Brain microvascular endothelial cell (primary cell): Measurements from ENCODE around the gene COQ10B.
"Not testable (repeated sequence)": the region's sequence is repeated elsewhere in the genome, so short reads cannot be mapped to it uniquely, and the experiment has no call there.

Experiments used
- DNase-seq: peaks from one replicate; pipeline ENCODE4 v3.0.0-alpha.2; 2020
- H3K27ac ChIP-seq: fragments of 250-450 bp; sonication (Bioruptor Pico); 2 replicates; pipeline ENCODE4 v1.5.1; 2020; ENCODE audit warnings: mild to moderate bottlenecking, moderate library complexity
- H3K27me3 ChIP-seq: fragments of 250-450 bp; sonication (Bioruptor Pico); replicated peaks from 2 replicates; pipeline ENCODE4 v1.5.1; 2020; ENCODE audit warnings: mild to moderate bottlenecking
- H3K36me3 ChIP-seq: fragments of 250-450 bp; sonication (Bioruptor Pico); replicated peaks from 2 replicates; pipeline ENCODE4 v1.5.1; 2020; ENCODE audit warnings: mild to moderate bottlenecking
- H3K4me3 ChIP-seq: 2 replicates; pipeline ENCODE4 v1.5.1; 2011; ENCODE audit warnings: low read depth, mild to moderate bottlenecking, control low read depth, low read length, moderate library complexity
- in situ Hi-C: cut with HindIII; loops from 2 replicates; pipeline ENCODE4 v1.10.0; 2017; ENCODE audit warnings: low sequenced_read_pairs, low pct_ligation_motif_present
- TF ChIP-seq, protein P1 (sequence below): IDR thresholded peaks from 2 replicates; pipeline ENCODE4 v1.5.1; 2011; ENCODE audit warnings: low read depth, mild to moderate bottlenecking, moderate library complexity, low read length, control low read depth, inconsistent platforms; ENCODE audit errors: missing control alignments

The COQ10B gene

DNA sequence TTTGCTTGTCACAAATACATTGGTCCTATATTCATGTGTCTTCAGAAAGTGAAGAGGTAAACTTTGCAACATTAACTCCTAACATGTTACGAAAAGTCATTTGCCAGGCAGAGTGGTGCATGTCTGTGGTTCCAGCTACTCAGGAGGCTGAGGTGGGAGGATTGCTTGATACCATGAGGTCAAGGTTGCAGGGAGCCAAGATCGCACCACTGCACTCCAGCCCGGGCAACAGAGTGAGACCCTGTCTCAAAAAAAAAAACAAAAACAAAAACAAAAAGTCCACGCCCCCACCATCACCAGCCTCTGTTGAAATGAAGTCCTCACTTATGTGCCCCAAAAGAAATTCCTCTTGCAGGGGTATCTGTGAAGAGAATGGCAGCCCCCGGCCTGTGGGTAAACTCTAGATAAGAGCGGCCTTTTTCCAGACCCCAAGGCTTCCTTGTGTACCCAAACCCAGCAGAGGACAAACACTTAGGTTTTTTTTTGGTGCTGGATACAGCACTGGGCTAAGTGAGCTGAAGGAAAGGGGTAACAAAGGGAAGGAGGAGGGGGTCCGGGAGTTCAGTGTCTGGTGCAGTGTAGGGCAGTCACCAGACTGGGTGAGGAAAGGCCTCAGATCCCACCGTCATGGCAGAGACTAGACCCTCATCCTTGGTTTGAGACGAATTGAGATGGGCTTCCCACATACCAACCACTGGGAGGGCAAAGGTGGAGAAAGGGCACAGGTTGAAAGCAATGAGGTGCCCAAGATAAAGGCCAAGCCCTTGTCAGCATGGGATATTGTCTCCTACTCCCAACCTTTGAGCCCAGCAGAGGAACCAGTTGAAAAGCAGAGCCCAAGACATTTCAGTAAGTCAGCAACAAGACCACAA is 27.0 kb downstream of the COQ10B start:
- TF ChIP-seq, protein P1, sequence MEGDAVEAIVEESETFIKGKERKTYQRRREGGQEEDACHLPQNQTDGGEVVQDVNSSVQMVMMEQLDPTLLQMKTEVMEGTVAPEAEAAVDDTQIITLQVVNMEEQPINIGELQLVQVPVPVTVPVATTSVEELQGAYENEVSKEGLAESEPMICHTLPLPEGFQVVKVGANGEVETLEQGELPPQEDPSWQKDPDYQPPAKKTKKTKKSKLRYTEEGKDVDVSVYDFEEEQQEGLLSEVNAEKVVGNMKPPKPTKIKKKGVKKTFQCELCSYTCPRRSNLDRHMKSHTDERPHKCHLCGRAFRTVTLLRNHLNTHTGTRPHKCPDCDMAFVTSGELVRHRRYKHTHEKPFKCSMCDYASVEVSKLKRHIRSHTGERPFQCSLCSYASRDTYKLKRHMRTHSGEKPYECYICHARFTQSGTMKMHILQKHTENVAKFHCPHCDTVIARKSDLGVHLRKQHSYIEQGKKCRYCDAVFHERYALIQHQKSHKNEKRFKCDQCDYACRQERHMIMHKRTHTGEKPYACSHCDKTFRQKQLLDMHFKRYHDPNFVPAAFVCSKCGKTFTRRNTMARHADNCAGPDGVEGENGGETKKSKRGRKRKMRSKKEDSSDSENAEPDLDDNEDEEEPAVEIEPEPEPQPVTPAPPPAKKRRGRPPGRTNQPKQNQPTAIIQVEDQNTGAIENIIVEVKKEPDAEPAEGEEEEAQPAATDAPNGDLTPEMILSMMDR: no peak
- no peak for DNase-seq
- Histone ChIP-seq H3K36me3 (peaks cover 32% of the 10 kb centered on the region), H3K4me3 (no peak overlapping the region), H3K27me3 (no peaks in the 10 kb centered on the region), H3K27ac (no peak overlapping the region)
- in situ Hi-C loops: no loop called here

DNA sequence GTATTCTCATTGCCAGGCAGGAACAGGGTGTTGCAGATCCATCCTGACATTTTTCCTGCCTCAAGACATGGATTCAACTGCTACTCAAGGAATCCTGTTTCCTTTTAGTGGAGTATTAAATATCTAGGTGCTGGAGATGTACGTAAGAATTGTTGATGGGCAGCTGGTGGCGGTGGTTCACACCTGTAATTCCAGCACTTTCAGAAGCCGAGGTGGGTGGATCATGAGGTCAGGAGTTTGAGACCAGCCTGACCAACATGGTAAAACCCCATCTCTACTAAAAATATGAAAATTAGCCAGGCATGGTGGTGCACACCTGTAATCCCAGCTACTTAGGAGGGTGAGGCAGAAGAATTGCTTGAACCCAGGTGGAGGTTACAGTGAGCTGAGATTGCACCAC is 30.9 kb downstream of the COQ10B start:
- DNase-seq, H3K4me3 ChIP-seq, H3K27me3 ChIP-seq, H3K27ac ChIP-seq, in situ Hi-C loops: not testable (repeated sequence)
- peaks cover 34% of the 10 kb centered on the region for H3K36me3 ChIP-seq

DNA sequence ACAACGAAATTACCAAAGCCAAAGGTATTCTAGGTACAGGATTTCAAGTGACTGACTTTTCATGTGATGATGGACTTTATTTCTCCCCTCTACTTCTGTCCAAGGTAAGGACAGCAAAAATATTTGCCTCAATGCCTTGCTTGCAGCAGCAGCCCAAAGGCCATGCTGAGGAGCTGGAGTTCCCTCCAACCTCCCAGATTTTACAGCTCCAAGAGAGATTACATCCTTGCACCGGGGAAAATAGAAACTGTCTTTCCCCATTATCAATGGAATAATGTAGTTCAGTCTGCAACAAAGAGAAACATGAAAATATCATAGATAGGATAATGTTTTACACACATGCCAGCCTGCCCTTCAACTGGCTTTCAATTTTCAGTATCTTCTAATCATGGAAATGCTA is 32.8 kb downstream of the COQ10B start:
- in situ Hi-C loops: no loop called here
- TF ChIP-seq, protein P1: no peak
- Histone ChIP-seq H3K27me3 (no peaks in the 10 kb centered on the region), H3K27ac (no peak overlapping the region), H3K36me3 (peaks cover 50% of the 10 kb centered on the region), H3K4me3 (no peak overlapping the region)
- no peak for DNase-seq

DNA sequence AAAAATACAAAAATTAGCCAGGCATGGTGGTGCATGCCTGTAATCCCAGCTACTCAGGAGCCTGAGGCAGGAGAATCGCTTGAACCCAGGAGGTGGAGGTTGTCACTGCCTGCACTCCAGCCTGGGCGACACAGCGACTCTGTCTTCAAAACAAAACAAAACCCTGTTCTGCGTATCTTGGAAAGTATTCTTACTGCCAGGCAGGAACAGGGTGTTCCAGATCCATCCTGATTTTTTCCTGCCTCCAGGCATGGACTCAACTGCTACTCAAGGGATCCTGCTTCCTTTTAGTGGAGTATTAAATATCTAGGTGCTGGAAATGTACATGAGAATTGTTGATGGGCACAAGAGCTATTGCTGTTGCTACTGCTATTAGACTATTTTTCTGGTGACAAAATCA is 34.0 kb downstream of the COQ10B start:
- no peaks in the 10 kb centered on the region for H3K27me3 ChIP-seq
- peaks cover 62% of the 10 kb centered on the region for H3K36me3 ChIP-seq
- TF ChIP-seq, protein P1: no peak
- in situ Hi-C loops: no loop called here
- no peak overlapping the region for H3K27ac ChIP-seq
- DNase-seq: no peak
- H3K4me3 ChIP-seq: no peak overlapping the region

DNA sequence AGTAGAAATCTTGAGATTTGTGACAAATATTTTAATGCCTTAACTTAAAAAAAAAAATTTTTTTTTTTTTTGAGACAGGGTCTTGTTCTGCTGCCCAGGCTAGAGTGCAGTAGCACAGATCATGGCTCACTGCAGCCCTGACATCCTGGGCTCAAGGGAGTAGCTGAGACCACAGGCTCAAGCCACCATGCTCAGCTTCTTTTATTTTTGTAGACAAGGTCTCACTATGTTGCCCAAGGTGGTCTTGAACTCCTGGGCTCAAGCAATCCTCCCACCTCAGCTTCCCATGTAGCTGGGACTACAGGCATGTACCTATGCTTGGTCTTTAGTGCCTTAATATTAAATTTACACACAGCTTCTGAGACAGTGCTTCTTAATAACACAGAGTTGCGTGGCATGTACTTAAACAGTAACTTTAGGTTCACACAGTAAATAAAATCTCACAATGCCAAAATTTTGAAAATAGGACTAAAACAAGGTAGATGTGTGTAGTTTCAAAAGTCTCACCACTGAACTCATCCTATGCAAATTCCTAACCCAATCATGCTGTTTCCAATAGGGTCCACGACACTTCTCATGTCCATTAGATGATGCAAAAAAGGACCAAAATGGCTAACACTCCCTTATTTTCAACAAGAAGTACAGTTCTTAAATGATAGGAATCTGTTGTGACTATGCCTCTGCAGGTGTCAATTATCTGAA is 42.2 kb downstream of the COQ10B start:
- in situ Hi-C loops: no loop called here
- TF ChIP-seq, protein P1: no peak
- Histone ChIP-seq H3K27ac (no peak overlapping the region), H3K36me3 (peaks cover 58% of the 10 kb centered on the region), H3K4me3 (no peak overlapping the region), H3K27me3 (no peaks in the 10 kb centered on the region)
- DNase-seq: no peak

DNA sequence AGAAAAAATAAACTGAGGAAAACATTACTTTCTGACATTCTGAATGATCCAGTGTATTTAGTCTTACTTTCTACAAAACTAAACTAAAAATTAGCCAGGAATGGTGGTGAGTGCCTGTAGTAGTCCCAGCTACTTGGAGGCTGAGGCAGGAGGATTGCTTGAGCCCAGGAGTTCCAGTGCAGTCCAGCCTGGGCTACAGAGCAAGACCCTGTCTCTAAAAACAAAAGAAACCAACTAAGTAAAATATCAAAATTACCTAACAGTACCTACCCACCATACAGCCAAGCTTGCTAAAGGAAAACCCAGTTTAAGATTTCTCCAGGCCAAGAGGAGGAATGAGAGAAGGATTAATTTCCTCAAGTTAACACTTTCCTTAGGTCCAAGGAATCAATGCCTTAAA is 43.3 kb downstream of the COQ10B start:
- H3K27ac ChIP-seq: no peak overlapping the region
- DNase-seq: no peak
- H3K27me3 ChIP-seq: no peaks in the 10 kb centered on the region
- H3K4me3 ChIP-seq: no peak overlapping the region
- peaks cover 49% of the 10 kb centered on the region for H3K36me3 ChIP-seq
- TF ChIP-seq, protein P1: no peak
- in situ Hi-C loops: no loop called here
